Astrocyte of the cerebellum (primary cell): ENCODE results near the gene VPS54.

Experiments used
- DNase-seq: peaks from one replicate; pipeline ENCODE4 v3.0.0-alpha.2; 2011; ENCODE audit warnings: low read depth
- H3K4me3 ChIP-seq: 2 replicates; pipeline ENCODE4 v1.5.1; 2011; ENCODE audit warnings: mild to moderate bottlenecking, low read depth, low read length, moderate library complexity
- CTCF ChIP-seq: IDR thresholded peaks from 2 replicates; pipeline ENCODE4 v1.5.1; 2012; ENCODE audit warnings: low read length, low read depth, moderate library complexity, mild to moderate bottlenecking; ENCODE audit errors: missing control alignments
- in situ Hi-C: cut with HindIII; loops from 2 replicates; pipeline ENCODE4 v1.10.0; 2017; ENCODE audit warnings: low sequenced_read_pairs

VPS54 gene

GRCh38 chr2:64015898-64016297, 3.3 kb downstream of the VPS54 start:
- in situ Hi-C loops = no loop called here
- DNase-seq = no peak

GRCh38 chr2:64015391-64015790, 3.8 kb downstream of the VPS54 start:
- no peak for DNase-seq
- in situ Hi-C loops = no loop called here
- no peak for TF ChIP-seq CTCF
- H3K4me3 ChIP-seq = no peak overlapping the region

More at GRCh38 chr2:64015898-64016297, 3.3 kb downstream of the VPS54 start:
- TF ChIP-seq CTCF = no peak
- no peak overlapping the region for H3K4me3 ChIP-seq

- no peak for TF ChIP-seq CTCF
- DNase-seq = no peak
- in situ Hi-C loops = no loop called here
- H3K4me3 ChIP-seq = no peak overlapping the region
Measured at GRCh38 chr2:64014628-64015027, 4.6 kb downstream of the VPS54 start.

GRCh38 chr2:64013053-64013452, 6.2 kb downstream of the VPS54 start:
- DNase-seq = no peak
- TF ChIP-seq CTCF = no peak
- H3K4me3 ChIP-seq = no peak overlapping the region
- in situ Hi-C loops = no loop called here

GRCh38 chr2:64012115-64012514, 7.1 kb downstream of the VPS54 start:
- in situ Hi-C loops = no loop called here
- TF ChIP-seq CTCF = no peak
- no peak for DNase-seq
- H3K4me3 ChIP-seq = no peak overlapping the region

- in situ Hi-C loops = no loop called here
- TF ChIP-seq CTCF = no peak
- H3K4me3 ChIP-seq = no peak overlapping the region
- DNase-seq = no peak
Measured at GRCh38 chr2:64008434-64009009, 10.7 kb downstream of the VPS54 start.
